Measurements from ENCODE around the gene UCHL5.

Gene UCHL5

DNA sequence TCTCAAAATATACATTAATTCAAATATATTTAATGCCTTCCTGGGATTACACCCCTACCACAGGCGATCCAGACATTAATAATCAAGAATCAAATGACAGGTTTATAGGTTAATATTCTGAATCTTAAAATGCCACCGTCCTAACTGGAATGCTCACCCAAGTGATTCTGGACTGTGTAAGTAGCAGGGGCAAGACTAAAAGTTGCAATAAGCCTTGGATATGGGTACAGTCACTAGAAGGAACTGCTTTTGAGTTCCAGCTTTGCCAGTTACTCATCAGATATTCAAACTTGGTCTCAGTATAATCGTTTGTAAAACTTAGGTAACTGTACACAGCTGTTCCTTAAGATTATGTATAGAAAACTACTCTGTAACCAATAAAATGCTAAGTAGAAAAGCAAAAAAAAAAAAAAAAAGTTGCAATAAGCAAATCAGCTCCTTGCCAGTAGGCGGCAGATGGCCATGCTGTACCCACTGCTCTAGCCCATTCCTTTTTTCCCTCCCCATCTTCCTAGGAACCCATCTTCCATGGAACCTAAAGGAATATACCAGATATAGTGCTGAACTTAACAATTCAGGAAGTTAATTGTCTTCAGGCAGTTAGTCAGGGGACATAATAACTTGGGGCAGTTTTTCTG, 10.7 kb upstream of the UCHL5 start:
- TF ChIP-seq CEBPB (IDR thresholded peaks at IDR 0.05), result no peak
- peak; percentile 6; the same call in 1 of the 2 replicates for TF ChIP-seq RAD21 (IDR thresholded peaks at IDR 0.05; ENCODE audit: low read depth)

DNA sequence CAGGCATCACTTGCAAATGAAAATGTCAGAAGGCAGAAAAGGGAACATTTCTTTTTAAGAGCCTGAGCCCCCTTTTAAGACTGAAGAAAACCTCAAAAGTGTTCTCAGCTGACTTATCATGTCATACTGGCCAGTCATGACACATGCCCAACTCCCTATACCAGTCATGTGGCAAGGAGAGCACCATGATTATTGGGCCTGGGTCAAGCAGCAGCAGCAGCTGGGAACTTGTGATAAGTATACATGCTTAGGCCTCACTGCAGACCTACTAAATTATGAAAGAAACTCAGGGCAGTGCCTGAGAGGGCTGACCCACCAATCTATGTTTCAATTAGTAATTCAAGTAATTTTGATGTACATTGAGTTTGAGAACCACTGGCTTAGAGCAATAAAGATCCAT, 8.9 kb upstream of the UCHL5 start:
- TF ChIP-seq TCF12 (IDR thresholded peaks at IDR 0.05; ENCODE audit: low read depth) (no peak), YY1 (IDR thresholded peaks at IDR 0.05; ENCODE audit: low read depth) (no peak), TEAD4 (IDR thresholded peaks at IDR 0.05) (no peak), CEBPB (IDR thresholded peaks at IDR 0.05) (no peak), FOXM1 (IDR thresholded peaks at IDR 0.05; ENCODE audit: borderline replicate concordance, low read depth) (no peak)
- TF ChIP-seq, protein P1, sequence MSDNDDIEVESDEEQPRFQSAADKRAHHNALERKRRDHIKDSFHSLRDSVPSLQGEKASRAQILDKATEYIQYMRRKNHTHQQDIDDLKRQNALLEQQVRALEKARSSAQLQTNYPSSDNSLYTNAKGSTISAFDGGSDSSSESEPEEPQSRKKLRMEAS (IDR thresholded peaks at IDR 0.05), result no peak

DNA sequence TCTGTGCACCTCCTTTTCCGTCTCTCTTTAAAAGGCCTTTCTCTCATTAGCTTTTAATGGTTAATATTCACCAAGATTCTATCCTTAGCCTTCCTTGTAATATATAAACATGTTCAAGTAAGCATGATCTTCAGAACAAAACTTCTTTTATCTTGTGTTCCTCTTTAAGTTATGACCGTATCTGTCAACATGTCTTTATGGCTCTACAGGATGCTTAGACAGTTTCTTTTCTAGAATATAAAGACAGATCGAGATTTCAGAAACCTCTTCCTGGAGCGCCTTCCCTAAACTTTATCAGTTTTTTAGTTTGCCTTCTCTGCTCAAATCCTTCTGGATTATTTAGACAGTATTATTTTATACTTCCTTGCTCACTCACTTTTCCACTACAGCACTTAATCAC, 7.4 kb upstream of the UCHL5 start:
- TF ChIP-seq TEAD4 (IDR thresholded peaks at IDR 0.05), result no peak
- TF ChIP-seq FOXM1 (IDR thresholded peaks at IDR 0.05; ENCODE audit: borderline replicate concordance, low read depth), result no peak
- TF ChIP-seq YY1 (IDR thresholded peaks at IDR 0.05; ENCODE audit: low read depth), result no peak
- no peak for TF ChIP-seq EP300 (IDR thresholded peaks at IDR 0.05; ENCODE audit: borderline replicate concordance)
- no peak for TF ChIP-seq EGR1 (IDR thresholded peaks at IDR 0.05)

GRCh38 chr1:193065954-193066353, 6.8 kb upstream of the UCHL5 start:
- TF ChIP-seq FOXM1 (IDR thresholded peaks at IDR 0.05; ENCODE audit: borderline replicate concordance, low read depth) (no peak), NFIC (IDR thresholded peaks at IDR 0.05) (no peak), YY1 (IDR thresholded peaks at IDR 0.05; ENCODE audit: low read depth) (no peak), RAD21 (IDR thresholded peaks at IDR 0.05; ENCODE audit: low read depth) (no peak), CEBPB (IDR thresholded peaks at IDR 0.05) (no peak), CREB1 (IDR thresholded peaks at IDR 0.05; ENCODE audit: low read depth) (no peak), EGR1 (IDR thresholded peaks at IDR 0.05) (no peak), ZBTB7A (IDR thresholded peaks at IDR 0.05; ENCODE audit: low read depth) (no peak), TAF1 (IDR thresholded peaks at IDR 0.05; ENCODE audit: low read depth) (no peak), TCF12 (IDR thresholded peaks at IDR 0.05; ENCODE audit: low read depth) (no peak), TEAD4 (IDR thresholded peaks at IDR 0.05) (no peak), USF1 (IDR thresholded peaks at IDR 0.05) (no peak)
- TF ChIP-seq, protein P1 (IDR thresholded peaks at IDR 0.05), result no peak
- TF ChIP-seq, protein P2, sequence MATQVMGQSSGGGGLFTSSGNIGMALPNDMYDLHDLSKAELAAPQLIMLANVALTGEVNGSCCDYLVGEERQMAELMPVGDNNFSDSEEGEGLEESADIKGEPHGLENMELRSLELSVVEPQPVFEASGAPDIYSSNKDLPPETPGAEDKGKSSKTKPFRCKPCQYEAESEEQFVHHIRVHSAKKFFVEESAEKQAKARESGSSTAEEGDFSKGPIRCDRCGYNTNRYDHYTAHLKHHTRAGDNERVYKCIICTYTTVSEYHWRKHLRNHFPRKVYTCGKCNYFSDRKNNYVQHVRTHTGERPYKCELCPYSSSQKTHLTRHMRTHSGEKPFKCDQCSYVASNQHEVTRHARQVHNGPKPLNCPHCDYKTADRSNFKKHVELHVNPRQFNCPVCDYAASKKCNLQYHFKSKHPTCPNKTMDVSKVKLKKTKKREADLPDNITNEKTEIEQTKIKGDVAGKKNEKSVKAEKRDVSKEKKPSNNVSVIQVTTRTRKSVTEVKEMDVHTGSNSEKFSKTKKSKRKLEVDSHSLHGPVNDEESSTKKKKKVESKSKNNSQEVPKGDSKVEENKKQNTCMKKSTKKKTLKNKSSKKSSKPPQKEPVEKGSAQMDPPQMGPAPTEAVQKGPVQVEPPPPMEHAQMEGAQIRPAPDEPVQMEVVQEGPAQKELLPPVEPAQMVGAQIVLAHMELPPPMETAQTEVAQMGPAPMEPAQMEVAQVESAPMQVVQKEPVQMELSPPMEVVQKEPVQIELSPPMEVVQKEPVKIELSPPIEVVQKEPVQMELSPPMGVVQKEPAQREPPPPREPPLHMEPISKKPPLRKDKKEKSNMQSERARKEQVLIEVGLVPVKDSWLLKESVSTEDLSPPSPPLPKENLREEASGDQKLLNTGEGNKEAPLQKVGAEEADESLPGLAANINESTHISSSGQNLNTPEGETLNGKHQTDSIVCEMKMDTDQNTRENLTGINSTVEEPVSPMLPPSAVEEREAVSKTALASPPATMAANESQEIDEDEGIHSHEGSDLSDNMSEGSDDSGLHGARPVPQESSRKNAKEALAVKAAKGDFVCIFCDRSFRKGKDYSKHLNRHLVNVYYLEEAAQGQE (IDR thresholded peaks at IDR 0.05; ENCODE audit: low read depth), result no peak

GRCh38 chr1:193062698-193063463, 3.7 kb upstream of the UCHL5 start:
- TF ChIP-seq NFIC (IDR thresholded peaks at IDR 0.05) (no peak), RAD21 (IDR thresholded peaks at IDR 0.05; ENCODE audit: low read depth) (no peak), USF1 (IDR thresholded peaks at IDR 0.05) (no peak), FOXM1 (IDR thresholded peaks at IDR 0.05; ENCODE audit: borderline replicate concordance, low read depth) (no peak), EP300 (IDR thresholded peaks at IDR 0.05; ENCODE audit: borderline replicate concordance) (no peak), TAF1 (IDR thresholded peaks at IDR 0.05; ENCODE audit: low read depth) (no peak), YY1 (IDR thresholded peaks at IDR 0.05; ENCODE audit: low read depth) (no peak), ZBTB7A (IDR thresholded peaks at IDR 0.05; ENCODE audit: low read depth) (no peak), TCF12 (IDR thresholded peaks at IDR 0.05; ENCODE audit: low read depth) (no peak), TEAD4 (IDR thresholded peaks at IDR 0.05) (no peak), EGR1 (IDR thresholded peaks at IDR 0.05) (no peak), CEBPB (IDR thresholded peaks at IDR 0.05) (no peak), CREB1 (IDR thresholded peaks at IDR 0.05; ENCODE audit: low read depth) (no peak)
- TF ChIP-seq, protein P2 (IDR thresholded peaks at IDR 0.05; ENCODE audit: low read depth), result no peak
- TF ChIP-seq, protein P1 (IDR thresholded peaks at IDR 0.05), result no peak
